ENCODE measurements around the gene COQ10B.
"Not testable (repeated sequence)": the region's sequence is repeated elsewhere in the genome, so short reads cannot be mapped to it uniquely, and the experiment has no call there.

- TF ChIP-seq CTCF, POLR2AphosphoS5 (IDR thresholded peaks at IDR 0.05): not testable (repeated sequence)
These were observed 30.9 kb downstream of the COQ10B start for GRCh38 chr2:197484248-197484647.
